GM21529 (cell line): ENCODE measurements around the gene LAG3.

Experiments
- ATAC-seq: cut with Tn5 transposase; IDR thresholded peaks from one replicate; pipeline ENCODE4 v1.9.1; 2021; ENCODE audit not compliant: unreplicated experiment

LAG3 gene

DNA sequence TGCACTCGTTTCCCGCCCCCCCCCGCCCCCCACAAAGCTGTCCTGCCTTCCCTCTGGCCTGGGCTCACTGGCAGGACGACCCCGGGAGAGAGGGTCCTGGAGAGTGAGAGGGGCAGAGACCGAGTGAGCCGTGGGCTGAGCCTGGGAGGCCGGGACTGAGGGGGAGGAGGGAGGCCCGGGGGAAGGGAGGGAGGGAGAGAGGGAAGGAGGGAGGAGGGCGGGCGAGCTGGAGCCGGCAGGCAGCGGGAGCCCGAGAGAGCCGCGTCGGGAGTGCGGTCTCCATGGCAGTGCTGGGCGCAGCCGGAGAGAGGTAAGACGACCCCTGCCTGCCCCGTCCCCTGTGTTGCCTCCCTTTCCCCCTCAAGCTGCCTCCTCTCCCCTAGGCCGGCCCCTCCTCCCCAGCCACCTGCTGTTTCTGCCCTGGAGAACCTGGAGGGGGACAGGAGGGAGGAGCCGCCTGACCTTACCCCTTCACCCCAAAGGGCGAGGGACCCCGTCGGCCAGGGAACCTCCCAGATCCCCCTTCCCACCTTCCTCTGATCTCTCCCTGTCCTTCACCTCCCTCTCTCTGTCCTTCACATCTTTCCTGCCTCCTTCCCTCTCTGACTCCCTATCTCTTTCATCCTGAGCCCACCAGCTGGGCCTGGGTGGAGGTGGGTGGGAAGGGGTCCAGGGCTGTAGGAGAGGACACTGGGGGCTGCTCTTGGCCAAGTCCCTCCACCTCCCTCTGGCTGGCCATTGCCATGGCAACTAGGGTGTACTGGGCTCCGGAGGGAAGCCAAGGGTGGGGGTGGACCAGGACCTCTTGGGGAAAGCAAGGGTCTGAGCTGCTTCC, 49.5 kb downstream of the LAG3 start, which contains the start of gene GPR162:
Gene GPR162, plus strand, starts transcription at position 231 of the 835 bp plus-strand sequence. CDS start 2,078 bp downstream, outside the sequence.
- ATAC-seq, result no peak

DNA sequence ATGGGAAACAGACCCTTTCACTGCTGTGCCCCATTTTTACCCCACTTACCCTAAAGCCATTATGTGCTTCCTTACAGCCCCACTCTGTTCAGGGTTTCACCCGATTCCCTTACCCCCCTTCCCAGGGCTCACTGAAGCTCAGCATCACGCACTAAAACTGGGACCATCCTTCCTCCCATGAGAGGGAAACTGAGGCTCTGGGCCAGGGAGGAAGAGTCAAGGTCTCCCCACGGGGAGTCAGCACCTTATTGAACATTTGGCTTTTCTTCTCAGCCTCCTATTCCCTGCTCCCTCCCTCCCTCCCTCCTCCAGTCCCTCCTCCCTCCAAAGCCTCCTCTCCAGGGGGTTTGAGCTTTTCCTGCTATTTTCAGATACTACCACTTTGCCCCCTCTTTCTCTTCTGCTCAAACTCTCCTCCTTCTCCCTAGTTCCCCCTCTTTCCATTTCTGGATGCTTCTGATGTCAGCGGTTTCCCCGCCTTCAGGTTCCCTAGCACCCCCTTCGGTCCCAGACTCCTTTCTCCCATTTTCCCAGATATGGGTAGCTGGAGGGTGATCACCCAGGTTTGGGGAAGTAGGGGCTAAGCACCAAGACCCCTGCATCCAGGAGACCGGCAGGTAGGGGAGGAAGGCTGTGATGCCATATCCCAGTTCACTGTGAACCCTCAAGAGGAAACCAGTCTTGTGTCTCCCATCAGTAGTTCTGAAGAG, 50.3 kb downstream of the LAG3 start:
- no peak for ATAC-seq

DNA sequence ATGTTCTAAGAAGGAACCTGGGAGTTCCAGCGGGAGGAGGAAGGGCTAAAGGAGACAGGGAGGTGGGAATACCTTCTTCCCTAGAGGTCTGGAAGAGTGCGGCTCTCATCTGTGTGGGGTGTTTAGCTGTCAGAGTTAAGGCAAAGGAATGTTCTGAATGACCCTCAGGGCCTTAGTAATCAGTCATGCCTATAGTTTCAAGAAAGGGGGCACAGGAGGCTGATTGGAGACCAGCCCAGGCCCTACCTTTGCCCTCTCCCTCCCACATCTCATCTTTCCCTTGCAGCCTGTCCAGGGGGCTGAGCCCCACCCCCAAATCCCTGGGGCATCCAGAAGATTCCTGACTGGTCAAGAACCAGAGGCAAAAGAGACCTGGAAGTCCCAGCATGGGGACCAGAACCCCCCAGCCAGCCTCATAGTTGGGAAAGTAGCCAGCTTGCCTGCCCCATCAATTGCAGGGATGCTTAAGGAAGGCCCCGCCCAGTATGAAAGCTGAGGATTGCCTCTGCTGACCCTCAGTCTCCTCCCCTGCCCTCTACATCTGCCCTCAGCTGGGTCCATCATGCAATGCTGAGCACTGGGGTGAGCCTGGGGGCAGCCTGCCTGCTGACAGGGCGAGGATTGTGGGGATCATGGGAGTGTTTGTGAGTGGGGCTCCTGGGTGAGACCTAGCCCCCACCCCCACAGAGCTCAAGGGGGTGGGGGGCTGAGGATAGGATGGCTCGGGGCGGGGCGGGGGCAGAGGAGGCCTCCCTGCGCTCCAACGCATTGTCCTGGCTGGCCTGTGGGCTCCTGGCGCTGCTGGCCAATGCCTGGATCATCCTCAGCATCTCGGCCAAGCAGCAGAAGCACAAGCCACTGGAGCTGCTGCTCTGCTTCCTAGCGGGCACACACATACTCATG, 51.1 kb downstream of the LAG3 start:
- ATAC-seq, result no peak

DNA sequence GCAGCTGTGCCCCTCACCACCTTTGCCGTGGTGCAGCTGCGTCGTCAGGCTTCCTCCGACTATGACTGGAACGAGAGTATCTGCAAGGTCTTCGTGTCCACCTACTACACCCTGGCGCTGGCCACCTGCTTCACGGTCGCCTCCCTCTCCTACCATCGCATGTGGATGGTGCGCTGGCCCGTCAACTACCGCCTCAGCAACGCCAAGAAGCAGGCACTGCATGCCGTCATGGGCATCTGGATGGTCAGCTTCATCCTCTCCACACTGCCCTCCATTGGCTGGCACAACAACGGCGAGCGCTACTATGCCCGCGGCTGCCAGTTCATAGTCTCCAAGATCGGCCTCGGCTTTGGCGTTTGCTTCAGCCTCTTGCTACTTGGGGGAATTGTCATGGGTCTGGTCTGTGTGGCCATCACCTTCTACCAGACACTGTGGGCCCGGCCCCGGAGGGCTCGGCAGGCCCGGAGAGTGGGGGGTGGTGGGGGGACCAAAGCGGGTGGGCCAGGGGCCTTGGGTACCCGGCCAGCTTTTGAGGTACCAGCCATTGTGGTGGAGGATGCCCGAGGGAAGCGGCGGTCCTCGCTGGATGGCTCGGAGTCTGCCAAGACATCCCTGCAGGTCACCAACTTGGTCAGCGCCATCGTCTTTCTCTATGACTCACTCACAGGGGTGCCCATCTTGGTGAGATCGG, 51.9 kb downstream of the LAG3 start:
- ATAC-seq, result no peak

DNA sequence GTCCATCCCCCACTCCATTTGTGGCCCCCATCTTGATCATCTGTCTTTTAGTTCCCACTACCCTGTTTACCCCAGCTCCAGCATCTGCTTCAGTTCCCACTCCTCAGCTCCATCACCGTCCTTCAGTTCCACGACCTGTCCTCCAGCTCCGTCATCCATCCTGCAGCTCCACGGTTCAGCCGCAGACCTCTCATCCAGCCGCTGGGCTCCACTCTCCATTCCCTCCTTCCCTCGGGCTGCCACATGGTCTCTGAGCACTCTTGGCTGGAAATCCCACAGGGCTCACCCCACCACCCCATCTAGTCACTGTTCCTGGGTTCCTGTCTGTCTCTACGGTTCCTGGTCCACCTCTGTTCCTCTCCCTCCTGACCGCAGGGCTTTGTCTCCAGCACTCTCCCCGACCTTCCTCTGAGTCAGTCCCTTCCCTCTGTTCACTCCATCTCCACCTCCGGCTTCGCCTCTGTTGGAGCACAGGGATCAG, 52.6 kb downstream of the LAG3 start:
- ATAC-seq, result no peak

DNA sequence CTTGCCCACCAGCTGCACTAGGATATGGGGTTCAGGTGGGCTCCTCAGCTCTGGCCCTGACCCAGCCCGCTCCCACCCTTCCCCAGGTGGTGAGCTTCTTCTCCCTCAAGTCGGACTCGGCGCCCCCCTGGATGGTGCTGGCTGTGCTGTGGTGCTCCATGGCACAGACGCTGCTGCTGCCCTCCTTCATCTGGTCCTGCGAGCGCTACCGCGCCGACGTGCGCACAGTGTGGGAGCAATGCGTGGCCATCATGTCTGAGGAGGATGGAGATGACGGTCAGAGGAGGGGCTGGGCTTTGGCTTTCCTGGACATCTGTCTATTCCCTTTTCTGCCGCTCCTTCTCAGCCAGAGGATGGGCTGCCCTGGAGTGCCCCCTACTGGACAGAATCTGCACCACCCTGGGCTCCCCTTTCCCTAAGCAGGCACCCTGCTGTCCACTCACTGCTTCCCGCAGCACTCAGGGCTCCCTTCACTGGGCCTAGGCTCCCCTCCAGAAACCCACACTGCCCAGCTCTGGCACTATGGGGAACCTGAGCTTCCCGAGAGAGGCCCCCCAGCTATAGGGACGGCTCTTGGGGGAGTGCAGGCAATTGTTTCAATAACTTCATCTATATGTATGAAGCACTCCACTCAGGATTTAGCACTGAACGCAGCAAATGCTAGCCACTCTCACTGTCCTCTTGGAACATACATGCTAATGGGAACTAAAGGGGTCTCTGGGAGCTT, 53.2 kb downstream of the LAG3 start:
- ATAC-seq, result no peak

DNA sequence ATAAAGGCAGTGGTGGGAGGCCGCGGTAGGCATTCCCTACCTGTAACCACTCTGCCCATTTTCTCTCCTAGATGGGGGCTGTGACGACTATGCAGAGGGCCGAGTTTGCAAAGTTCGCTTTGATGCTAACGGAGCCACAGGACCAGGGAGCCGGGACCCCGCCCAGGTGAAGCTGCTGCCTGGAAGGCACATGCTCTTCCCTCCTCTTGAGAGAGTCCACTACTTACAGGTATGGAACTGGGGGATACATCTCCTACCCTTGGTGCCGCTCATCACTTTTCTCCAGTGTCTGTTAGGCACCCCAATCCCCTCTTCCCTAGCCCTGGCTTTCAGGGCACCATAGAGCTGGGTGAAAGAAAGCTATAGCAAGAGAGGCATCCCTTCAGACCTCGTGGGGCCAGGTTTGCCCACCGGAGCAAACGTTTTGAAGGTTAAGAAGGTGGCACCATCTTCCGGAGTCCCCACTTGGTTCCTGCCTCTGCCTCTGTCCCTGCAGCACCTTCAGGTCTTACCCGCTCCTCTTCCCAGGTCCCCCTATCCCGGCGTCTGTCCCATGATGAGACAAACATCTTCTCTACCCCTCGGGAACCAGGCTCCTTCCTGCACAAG, 53.9 kb downstream of the LAG3 start:
- no peak for ATAC-seq

DNA sequence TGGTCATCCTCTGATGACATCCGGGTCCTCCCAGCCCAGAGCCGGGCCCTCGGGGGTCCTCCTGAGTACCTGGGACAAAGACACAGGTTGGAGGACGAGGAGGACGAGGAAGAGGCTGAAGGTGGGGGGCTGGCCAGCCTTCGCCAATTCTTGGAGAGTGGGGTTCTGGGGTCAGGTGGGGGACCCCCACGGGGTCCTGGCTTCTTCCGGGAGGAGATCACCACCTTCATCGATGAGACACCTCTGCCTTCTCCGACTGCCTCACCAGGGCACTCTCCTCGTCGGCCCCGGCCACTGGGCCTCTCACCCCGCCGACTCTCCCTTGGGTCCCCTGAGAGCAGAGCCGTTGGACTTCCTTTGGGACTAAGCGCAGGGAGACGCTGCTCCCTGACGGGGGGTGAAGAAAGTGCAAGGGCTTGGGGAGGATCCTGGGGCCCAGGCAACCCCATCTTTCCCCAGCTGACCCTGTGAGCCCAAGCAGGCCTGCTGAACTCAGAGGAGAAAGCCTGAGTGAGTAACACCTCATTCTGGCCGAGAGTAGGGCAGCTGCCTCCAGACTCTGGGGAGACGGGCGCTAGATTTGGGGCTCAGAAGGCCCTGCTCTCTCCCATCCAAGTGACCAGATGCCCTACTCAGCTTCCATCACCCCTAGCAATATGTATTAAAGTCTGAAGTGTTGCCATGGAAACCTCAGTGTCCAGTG, 54.6 kb downstream of the LAG3 start:
- ATAC-seq, result no peak

DNA sequence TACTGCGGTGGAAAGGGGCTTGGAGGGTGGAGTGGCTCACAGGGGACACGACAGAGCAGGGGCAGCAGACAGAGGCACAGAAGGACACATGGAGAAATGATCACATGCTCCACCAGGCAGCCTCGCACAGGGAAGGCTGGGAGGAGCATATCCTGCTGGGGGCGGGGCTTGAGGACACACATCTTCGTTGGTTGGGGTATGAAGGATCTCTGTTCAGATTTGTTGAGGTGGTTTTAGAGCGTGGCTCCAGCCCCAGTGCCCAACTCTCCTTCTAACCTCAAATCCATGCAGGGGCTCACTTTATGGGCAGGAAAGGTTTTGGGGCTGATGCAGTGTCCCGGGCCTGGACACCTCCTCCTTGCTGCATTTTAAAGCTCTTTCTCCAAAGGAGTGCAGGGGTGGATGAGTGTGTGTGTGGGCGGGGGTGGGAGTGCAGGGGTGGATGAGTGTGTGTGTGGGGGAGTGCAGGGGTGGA, 55.2 kb downstream of the LAG3 start:
- ATAC-seq, result no peak
